Natural killer cell (primary cell): ENCODE results near the gene UBE4B. TPM values are rescaled to one million over a fixed set of nuclear protein-coding genes. Genes with fewer than 3 reads are reported as not detected.

Source experiments
- ATAC-seq, 3 donors: fragments of 150-1000 bp in 2 of 3; fragments of 200-7000 bp in 1 of 3; cut with Tn5 transposase; 1 replicate in 1 of 3; 2 replicates in 2 of 3; pipeline ENCODE4 v1.10.0; 2021; ENCODE audit warnings: mild to moderate bottlenecking in 2 of 3, moderate library complexity in 2 of 3
- DNase-seq, 2 donors: peaks; one replicate each; pipeline versions ENCODE4 v3.0.0 to v3.0.0-alpha.2; 2013 to 2021; ENCODE audit warnings: mixed read lengths in 1 of 2
- H3K27ac ChIP-seq: one replicate; pipeline ENCODE4 v1.5.1; 2013; ENCODE audit warnings: mild to moderate bottlenecking, low read length
- H3K27me3 ChIP-seq: one replicate; pipeline ENCODE4 v1.6.1; 2013; ENCODE audit warnings: low read length; ENCODE audit not compliant: control insufficient read depth, insufficient read depth
- H3K36me3 ChIP-seq: one replicate; pipeline ENCODE4 v1.6.1; 2013; ENCODE audit warnings: low read length; ENCODE audit not compliant: control insufficient read depth, insufficient read depth
- H3K4me1 ChIP-seq: one replicate; pipeline ENCODE4 v1.6.1; 2013; ENCODE audit warnings: low read length; ENCODE audit not compliant: control insufficient read depth, insufficient read depth
- H3K4me3 ChIP-seq: one replicate; pipeline ENCODE4 v1.5.1; 2013; ENCODE audit warnings: low read length
- H3K9me3 ChIP-seq: one replicate; pipeline ENCODE4 v1.6.1; 2013; ENCODE audit warnings: low read length; ENCODE audit not compliant: control insufficient read depth, insufficient read depth
- H3K27ac Mint-ChIP-seq, 2 donors: one replicate each; pipeline ENCODE4 v1.8.0; 2022; ENCODE audit warnings: mild to moderate bottlenecking in 2 of 2, mixed read lengths in 2 of 2, moderate library complexity in 1 of 2
- H3K27me3 Mint-ChIP-seq, 2 donors: one replicate each; pipeline ENCODE4 v1.8.0; 2022; ENCODE audit warnings: low read depth in 2 of 2, mixed read lengths in 2 of 2
- H3K36me3 Mint-ChIP-seq: one replicate; pipeline ENCODE4 v1.8.0; 2022; ENCODE audit warnings: mixed read lengths
- H3K4me1 Mint-ChIP-seq, 2 donors: one replicate each; pipeline ENCODE4 v1.8.0; 2022; ENCODE audit warnings: mixed read lengths in 2 of 2
- H3K4me3 Mint-ChIP-seq: one replicate; pipeline ENCODE4 v1.8.0; 2022; ENCODE audit warnings: mild to moderate bottlenecking, moderate library complexity, mixed read lengths
- H3K9me3 Mint-ChIP-seq, 2 donors: one replicate each; pipeline ENCODE4 v1.8.0; 2022; ENCODE audit warnings: mixed read lengths in 2 of 2
- WGBS: methylation state at CpG from one replicate; pipeline ENCODE4 v1.1.7; 2013; ENCODE audit warnings: missing lambda C conversion rate; ENCODE audit not compliant: insufficient coverage; 5-methylcytosine and 5-hydroxymethylcytosine counted together
- intact Hi-C: fragments of 100-400 bp; cut with micrococcal nuclease; formaldehyde crosslinking; loops from one replicate; pipeline ENCODE4 v1.14.2; 2022
- total RNA-seq, 4 donors: library from RNA; stranded (reverse); fragments of 120-200 nt in 1 of 4; gene quantifications; one replicate each; pipeline versions ENCODE4 v1.2.3 to v1.2.4, GENCODE V29; 2013 to 2022
- TF ChIP-seq, protein P1 (sequence below): fragments of 200-600 bp; IDR thresholded peaks from one replicate; pipeline ENCODE4 v1.8.0; 2022; ENCODE audit warnings: antibody characterized with exemption

UBE4B gene
- total RNA-seq, 3 donors from 2014 or later (not counting 1 experiment from before 2014, with no cell fraction given): 37.0 to 48.0 (median 41.4) TPM

DNA sequence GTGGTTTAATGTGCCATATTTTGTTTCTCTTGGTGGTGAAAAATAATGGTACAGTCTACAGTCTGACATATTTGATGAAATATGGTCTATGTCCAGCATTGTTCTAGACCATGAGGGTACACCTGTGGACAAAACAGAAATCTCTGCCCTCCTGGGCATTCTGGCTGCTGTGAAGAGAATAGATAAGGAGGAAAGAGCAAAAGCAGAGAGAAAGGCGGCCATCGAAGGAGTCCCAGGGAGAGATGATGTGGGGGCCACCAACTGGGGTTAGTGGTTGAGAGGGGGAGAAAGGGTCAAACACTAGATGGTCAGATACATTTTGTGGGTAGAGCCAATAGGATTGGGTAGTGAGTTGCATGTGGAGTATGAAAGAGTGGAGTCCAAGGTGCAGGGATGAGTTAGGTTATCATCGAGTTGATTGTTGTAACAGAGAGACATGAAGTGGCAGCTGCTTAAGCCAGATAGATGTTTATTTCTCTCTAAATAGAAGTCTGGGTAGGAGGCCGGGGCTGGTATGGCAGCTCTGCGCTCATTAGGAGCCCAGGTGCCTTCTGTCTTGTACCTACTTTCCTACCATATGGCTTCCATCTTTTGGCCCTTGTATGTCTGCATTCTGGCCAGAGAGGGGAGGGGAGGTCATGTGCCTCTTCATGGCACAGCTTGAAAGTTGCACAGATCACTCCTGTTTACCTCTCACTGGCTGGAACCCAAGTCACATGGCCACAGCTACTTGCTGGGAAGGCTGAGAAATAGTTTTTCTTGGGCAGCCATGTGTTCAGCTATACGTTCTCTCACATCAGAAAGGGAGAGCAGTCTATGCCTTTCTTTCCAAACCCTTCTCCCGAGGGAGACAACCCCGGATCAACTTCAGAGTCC, 13.0 kb downstream of the UBE4B start:
- no peak overlapping the region for H3K4me3 Mint-ChIP-seq
- Histone ChIP-seq H3K4me3 (no peak overlapping the region), H3K27ac (no peak overlapping the region), H3K4me1 (no peaks in the 10 kb centered on the region), H3K27me3 (no peaks in the 10 kb centered on the region), H3K36me3 (peaks cover 11% of the 10 kb centered on the region), H3K9me3 (no peaks in the 10 kb centered on the region)
- 94% methylated on average over 8 of the region's 8 CpGs for WGBS
- peaks cover 33 to 42% of the 10 kb centered on the region in 2 donors for H3K4me1 Mint-ChIP-seq
- no peak for ATAC-seq
- intact Hi-C loops: no loop called here
- no peaks in the 10 kb centered on the region for H3K36me3 Mint-ChIP-seq
- TF ChIP-seq, protein P1, sequence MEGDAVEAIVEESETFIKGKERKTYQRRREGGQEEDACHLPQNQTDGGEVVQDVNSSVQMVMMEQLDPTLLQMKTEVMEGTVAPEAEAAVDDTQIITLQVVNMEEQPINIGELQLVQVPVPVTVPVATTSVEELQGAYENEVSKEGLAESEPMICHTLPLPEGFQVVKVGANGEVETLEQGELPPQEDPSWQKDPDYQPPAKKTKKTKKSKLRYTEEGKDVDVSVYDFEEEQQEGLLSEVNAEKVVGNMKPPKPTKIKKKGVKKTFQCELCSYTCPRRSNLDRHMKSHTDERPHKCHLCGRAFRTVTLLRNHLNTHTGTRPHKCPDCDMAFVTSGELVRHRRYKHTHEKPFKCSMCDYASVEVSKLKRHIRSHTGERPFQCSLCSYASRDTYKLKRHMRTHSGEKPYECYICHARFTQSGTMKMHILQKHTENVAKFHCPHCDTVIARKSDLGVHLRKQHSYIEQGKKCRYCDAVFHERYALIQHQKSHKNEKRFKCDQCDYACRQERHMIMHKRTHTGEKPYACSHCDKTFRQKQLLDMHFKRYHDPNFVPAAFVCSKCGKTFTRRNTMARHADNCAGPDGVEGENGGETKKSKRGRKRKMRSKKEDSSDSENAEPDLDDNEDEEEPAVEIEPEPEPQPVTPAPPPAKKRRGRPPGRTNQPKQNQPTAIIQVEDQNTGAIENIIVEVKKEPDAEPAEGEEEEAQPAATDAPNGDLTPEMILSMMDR: no peak
- H3K9me3 Mint-ChIP-seq: no peaks in the 10 kb centered on the region
- no peak for DNase-seq
- no peaks in the 10 kb centered on the region for H3K27me3 Mint-ChIP-seq
- H3K27ac Mint-ChIP-seq: peak overlapping the region in 1 of 2 donors; percentile 10

DNA sequence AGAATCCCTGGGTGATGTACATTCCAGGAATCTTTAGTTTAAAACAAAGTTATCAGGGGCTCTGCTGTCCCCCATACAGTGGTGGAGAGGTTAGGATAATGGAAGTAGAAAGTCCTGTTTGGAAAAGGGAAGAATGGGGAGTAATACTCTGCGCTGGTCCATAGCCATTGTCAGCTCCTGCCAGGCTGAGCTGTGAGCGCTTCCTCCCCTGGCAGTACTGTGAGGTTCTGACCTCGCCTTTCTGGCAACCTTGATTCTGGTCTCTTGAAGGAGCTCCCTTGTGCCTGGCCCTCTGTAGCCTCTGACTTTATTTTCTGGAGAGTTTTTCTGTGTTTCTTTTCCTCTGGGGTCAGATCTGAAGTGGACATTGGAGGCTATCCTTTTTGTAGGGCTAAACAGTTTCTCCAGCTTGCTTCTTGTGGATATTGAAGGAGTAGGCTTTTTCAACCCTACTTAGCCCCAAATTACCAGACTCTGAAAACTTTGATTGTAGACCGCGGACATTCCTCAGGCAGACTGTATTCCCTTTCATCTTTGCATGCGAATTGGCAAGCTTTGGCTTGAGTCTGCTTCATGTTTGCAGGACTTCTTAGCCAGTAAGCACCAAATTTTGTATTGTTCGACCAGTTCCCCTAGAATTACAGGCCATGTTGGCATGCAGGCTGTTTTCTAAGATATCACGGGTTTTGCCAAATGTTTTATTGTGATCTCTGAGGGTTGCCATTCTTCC, 13.8 kb downstream of the UBE4B start:
- no peak for DNase-seq
- intact Hi-C loops: no loop called here
- H3K4me1 ChIP-seq: no peaks in the 10 kb centered on the region
- no peaks in the 10 kb centered on the region for H3K27me3 ChIP-seq
- peaks cover 13% of the 10 kb centered on the region for H3K36me3 ChIP-seq
- Mint-ChIP-seq H3K36me3 (no peaks in the 10 kb centered on the region), H3K27me3 (no peaks in the 10 kb centered on the region), H3K4me3 (no peak overlapping the region), H3K27ac (no peak overlapping the region), H3K9me3 (no peaks in the 10 kb centered on the region), H3K4me1 (peaks cover 33 to 42% of the 10 kb centered on the region in 2 donors)
- no peak for ATAC-seq
- H3K9me3 ChIP-seq: no peaks in the 10 kb centered on the region
- TF ChIP-seq, protein P1: no peak
- H3K4me3 ChIP-seq: no peak overlapping the region
- WGBS: 97% methylated on average over 8 of the region's 8 CpGs
- H3K27ac ChIP-seq: no peak overlapping the region

DNA sequence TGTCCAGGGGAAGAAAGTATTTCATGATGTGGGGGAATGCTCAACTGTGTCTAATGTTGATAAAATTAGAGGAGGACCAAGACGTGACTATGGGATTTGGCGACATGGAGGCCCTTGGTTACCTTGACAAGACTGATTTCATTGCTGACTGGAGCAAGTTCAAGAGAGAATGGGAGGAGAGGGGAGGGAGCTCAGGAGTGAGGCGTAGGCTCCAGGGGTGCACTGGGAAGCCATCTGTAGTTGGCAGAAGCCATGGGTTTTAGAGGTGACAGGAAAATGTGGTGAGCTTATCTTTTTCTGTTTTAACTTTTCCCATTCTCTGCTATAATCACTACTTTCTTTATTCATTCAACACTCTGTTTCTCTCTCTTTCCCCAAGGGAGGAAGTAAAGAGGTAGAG, 15.8 kb downstream of the UBE4B start:
- no peak overlapping the region for H3K4me3 ChIP-seq
- ATAC-seq (no peak), DNase-seq (no peak)
- Mint-ChIP-seq H3K4me1 (peaks cover 33 to 37% of the 10 kb centered on the region in 2 donors), H3K27ac (peak overlapping the region in 1 of 2 donors; percentile 12), H3K27me3 (no peaks in the 10 kb centered on the region), H3K36me3 (no peaks in the 10 kb centered on the region), H3K9me3 (no peaks in the 10 kb centered on the region), H3K4me3 (no peak overlapping the region)
- WGBS: 97% methylated on average over 3 of the region's 3 CpGs
- no peaks in the 10 kb centered on the region for H3K27me3 ChIP-seq
- TF ChIP-seq, protein P1: no peak
- H3K27ac ChIP-seq: no peak overlapping the region
- no peaks in the 10 kb centered on the region for H3K4me1 ChIP-seq
- intact Hi-C loops: no loop called here
- H3K9me3 ChIP-seq: no peaks in the 10 kb centered on the region
- peaks cover 14% of the 10 kb centered on the region for H3K36me3 ChIP-seq
